Keratinocyte (primary cell): Measurements from ENCODE around the gene MRTFB. TPM values are rescaled to one million over a fixed set of nuclear protein-coding genes. Genes with fewer than 3 reads are reported as not detected.

ENCODE experiments used
- DNase-seq: peaks from one replicate; pipeline ENCODE4 v3.0.0-alpha.2; 2011; ENCODE audit warnings: low read depth, missing footprints, low spot score
- FAIRE-seq: peaks from 2 replicates; lab custom pipeline; 2011; peaks lifted over from hg19 to GRCh38; lab: Jason Lieb, UNC
- H2AFZ ChIP-seq: 2 replicates; pipeline ENCODE4 v1.6.0; 2012; ENCODE audit warnings: low read length, control low read depth, inconsistent platforms; ENCODE audit not compliant: control insufficient read depth
- H3K27ac ChIP-seq: 2 replicates; pipeline ENCODE4 v1.5.1; 2011; ENCODE audit warnings: low read length; ENCODE audit not compliant: control insufficient read depth, insufficient read depth
- H3K27me3 ChIP-seq: 3 replicates; pipeline ENCODE4 v1.6.0; 2011; ENCODE audit warnings: low read length; ENCODE audit not compliant: control insufficient read depth, insufficient read depth; ENCODE audit errors: extremely low read depth
- H3K36me3 ChIP-seq, 2 experiments: 2 replicates in 1 of 2; 3 replicates in 1 of 2; pipeline ENCODE4 v1.5.1; 2011; ENCODE audit warnings: low read length in 2 of 2, mild to moderate bottlenecking in 1 of 2; ENCODE audit not compliant: control insufficient read depth in 2 of 2, insufficient read depth in 2 of 2; ENCODE audit errors: extremely low read depth in 1 of 2
- H3K4me1 ChIP-seq: 3 replicates; pipeline ENCODE4 v1.5.1; 2011; ENCODE audit warnings: low read length; ENCODE audit not compliant: control insufficient read depth, insufficient read depth; ENCODE audit errors: extremely low read depth
- H3K4me2 ChIP-seq: 3 replicates; pipeline ENCODE4 v1.6.0; 2011; ENCODE audit warnings: low read depth, low read length; ENCODE audit not compliant: control insufficient read depth, insufficient read depth; ENCODE audit errors: extremely low read depth
- H3K4me3 ChIP-seq, 3 experiments: fragments of 200-600 bp in 1 of 3; sonication (generic) in 1 of 3; 2 replicates in 2 of 3; 3 replicates in 1 of 3; pipeline ENCODE4 v1.5.1; 2011 to 2016; ENCODE audit warnings: low read length in 3 of 3, mild to moderate bottlenecking in 3 of 3, control low read depth in 2 of 3, inconsistent platforms in 1 of 3, low read depth in 1 of 3, mixed read lengths in 1 of 3, mixed run types in 1 of 3, moderate library complexity in 1 of 3; ENCODE audit not compliant: control insufficient read depth in 2 of 3, insufficient read depth in 2 of 3; ENCODE audit errors: extremely low read depth in 1 of 3
- H3K79me2 ChIP-seq: 2 replicates; pipeline ENCODE4 v1.6.0; 2012; ENCODE audit warnings: low read length; ENCODE audit not compliant: control insufficient read depth, insufficient read depth
- H3K9ac ChIP-seq: 3 replicates; pipeline ENCODE4 v1.6.0; 2011; ENCODE audit warnings: low read length; ENCODE audit not compliant: control insufficient read depth, insufficient read depth; ENCODE audit errors: extremely low read depth
- H3K9me1 ChIP-seq: 3 replicates; pipeline ENCODE4 v1.6.0; 2011; ENCODE audit warnings: low read length; ENCODE audit not compliant: control insufficient read depth, insufficient read depth; ENCODE audit errors: extremely low read depth
- H3K9me3 ChIP-seq: 2 replicates; pipeline ENCODE4 v1.5.1; 2012; ENCODE audit warnings: low read depth, low read length; ENCODE audit not compliant: control insufficient read depth
- H4K20me1 ChIP-seq: 3 replicates; pipeline ENCODE4 v1.6.0; 2011; ENCODE audit warnings: low read length; ENCODE audit not compliant: control insufficient read depth, insufficient read depth; ENCODE audit errors: extremely low read depth
- CTCF ChIP-seq, 3 experiments: IDR thresholded peaks in 1 of 3; conservative IDR thresholded peaks in 1 of 3; optimal IDR thresholded peaks in 1 of 3; 2 replicates in 2 of 3; 3 replicates in 1 of 3; pipeline versions ENCODE3 to v1.5.1; 2011; ENCODE audit warnings: low read length in 3 of 3, mild to moderate bottlenecking in 3 of 3, moderate library complexity in 2 of 3, control low read depth in 1 of 3, inconsistent platforms in 1 of 3; ENCODE audit not compliant: insufficient read depth in 2 of 3; ENCODE audit errors: extremely low read depth in 1 of 3
- EZH2 ChIP-seq: IDR thresholded peaks from one replicate; pipeline ENCODE4 v1.6.1; 2012; ENCODE audit warnings: inconsistent platforms, mild to moderate bottlenecking, low read length, moderate library complexity
- dilution Hi-C: fragments of 300-500 bp; cut with MboI; formaldehyde crosslinking; loops from one replicate; pipeline ENCODE4 v1.7.0; 2020; ENCODE audit warnings: low sequenced_read_pairs; ENCODE audit not compliant: extremely low pct_ligation_motif_present
- polyA plus RNA-seq, 5 experiments: library from polyadenylated mRNA; depleted of rRNA in 3 of 5; stranded (reverse) in 3 of 5; stranded (forward) in 1 of 5; unstranded in 1 of 5; fragments of >200 nt; gene quantifications; 1 replicate in 1 of 5; 2 replicates in 3 of 5; 3 replicates in 1 of 5; pipeline versions ENCODE4 v1.2.1 to v1.2.3, GENCODE V29; 2011 to 2012; ENCODE audit warnings: missing spikeins in 2 of 5, low read depth in 1 of 5, low replicate concordance in 1 of 5

Gene MRTFB
- polyA plus RNA-seq, 1 donor (not counting 4 experiments of a cell fraction or from before 2014, with no cell fraction given), result 12.1 TPM

GRCh38 chr16:14146445-14146844, 75.3 kb downstream of the MRTFB start:
- no peak for DNase-seq
- Histone ChIP-seq H3K79me2 (no peaks in the 10 kb centered on the region), H3K9me1 (peaks cover 2% of the 10 kb centered on the region), H3K4me3 (no peak overlapping the region), H3K4me2 (no peak overlapping the region), H3K9ac (no peak overlapping the region), H3K27me3 (no peaks in the 10 kb centered on the region), H3K27ac (no peak overlapping the region), H4K20me1 (no peaks in the 10 kb centered on the region), H3K9me3 (no peaks in the 10 kb centered on the region), H3K36me3 (no peaks in the 10 kb centered on the region), H2AFZ (no peak overlapping the region), H3K4me1 (peaks cover 5% of the 10 kb centered on the region)
- no peak for FAIRE-seq
- dilution Hi-C loops, result no loop called here
- TF ChIP-seq CTCF (optimal IDR thresholded peaks at IDR 0.05 in 1 of 3, IDR thresholded peaks at IDR 0.05 in 1 of 3, conservative IDR thresholded peaks at IDR 0.05 in 1 of 3; ENCODE audit: extremely low read depth in 1 of 3, insufficient read depth in 2 of 3, low read length in 3 of 3) (no peak), EZH2 (no peak)

- Histone ChIP-seq H2AFZ (no peak overlapping the region), H3K4me1 (peaks cover 5% of the 10 kb centered on the region), H3K9ac (no peak overlapping the region), H3K79me2 (no peaks in the 10 kb centered on the region), H3K27me3 (no peaks in the 10 kb centered on the region), H3K4me3 (no peak overlapping the region), H3K9me3 (no peaks in the 10 kb centered on the region), H3K4me2 (no peak overlapping the region), H3K36me3 (no peaks in the 10 kb centered on the region), H3K27ac (no peak overlapping the region), H4K20me1 (no peaks in the 10 kb centered on the region), H3K9me1 (peaks cover 2% of the 10 kb centered on the region)
- TF ChIP-seq CTCF (optimal IDR thresholded peaks at IDR 0.05 in 1 of 3, IDR thresholded peaks at IDR 0.05 in 1 of 3, conservative IDR thresholded peaks at IDR 0.05 in 1 of 3; ENCODE audit: extremely low read depth in 1 of 3, insufficient read depth in 2 of 3, low read length in 3 of 3), result no peak
- TF ChIP-seq EZH2, result no peak
- no peak for FAIRE-seq
- no peak for DNase-seq
- dilution Hi-C loops, result no loop called here
Observed at GRCh38 chr16:14148016-14148415, 76.9 kb downstream of the MRTFB start.
